ENCODE results near the gene PODXL2. TPM values are rescaled to one million over a fixed set of nuclear protein-coding genes. Genes with fewer than 3 reads are reported as not detected.

PODXL2 gene
- total RNA-seq, 1 donor from 2014 or later: 1.6 TPM

DNA sequence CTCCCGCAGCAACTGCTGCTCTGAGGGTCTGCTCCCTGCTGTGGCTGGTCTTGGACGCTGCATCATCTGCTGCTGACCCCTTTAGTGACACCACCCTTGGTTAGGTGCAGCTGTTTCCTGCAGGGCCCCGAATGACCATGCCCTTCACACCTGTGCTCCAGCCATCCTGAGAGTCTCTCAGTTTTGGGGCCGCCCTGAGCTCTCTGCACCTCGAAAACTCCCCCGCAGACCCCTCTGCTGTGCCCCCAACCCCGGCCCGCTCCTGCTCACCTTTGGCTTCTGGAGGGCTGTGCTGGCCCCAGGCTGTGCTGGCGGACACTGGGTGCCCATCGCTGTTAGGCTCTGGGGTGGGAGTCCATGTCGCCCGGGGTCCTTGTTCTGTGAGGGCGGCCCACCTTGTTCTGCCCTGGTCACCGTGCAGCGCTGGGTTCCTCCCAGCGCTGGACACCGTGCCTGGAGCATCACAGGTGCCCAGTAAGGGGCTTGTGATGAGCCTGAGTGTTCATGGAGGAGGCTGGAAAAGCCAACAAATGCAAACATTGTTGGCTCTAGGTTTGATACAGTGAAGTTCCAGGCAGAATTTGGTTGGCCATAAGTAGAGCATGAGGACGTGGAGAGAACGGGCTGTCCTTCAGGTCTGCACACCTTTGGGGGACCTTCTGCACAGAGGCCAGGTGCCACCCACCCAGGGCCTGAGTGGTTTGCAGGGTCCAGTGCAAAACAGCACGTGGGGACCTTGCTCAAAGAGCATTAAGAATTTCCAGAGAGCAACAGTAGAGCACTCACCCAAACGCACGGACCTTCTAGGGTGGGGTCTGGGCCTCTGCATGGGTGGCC, 56.1 kb downstream of the PODXL2 start:
- peaks cover 4 to 9% of the 10 kb centered on the region in 2 donors for H3K36me3 ChIP-seq
- no peaks in the 10 kb centered on the region for H3K27me3 ChIP-seq
- H3K4me1 ChIP-seq: peaks cover 18 to 22% of the 10 kb centered on the region in 2 donors
- TF ChIP-seq, protein P1, sequence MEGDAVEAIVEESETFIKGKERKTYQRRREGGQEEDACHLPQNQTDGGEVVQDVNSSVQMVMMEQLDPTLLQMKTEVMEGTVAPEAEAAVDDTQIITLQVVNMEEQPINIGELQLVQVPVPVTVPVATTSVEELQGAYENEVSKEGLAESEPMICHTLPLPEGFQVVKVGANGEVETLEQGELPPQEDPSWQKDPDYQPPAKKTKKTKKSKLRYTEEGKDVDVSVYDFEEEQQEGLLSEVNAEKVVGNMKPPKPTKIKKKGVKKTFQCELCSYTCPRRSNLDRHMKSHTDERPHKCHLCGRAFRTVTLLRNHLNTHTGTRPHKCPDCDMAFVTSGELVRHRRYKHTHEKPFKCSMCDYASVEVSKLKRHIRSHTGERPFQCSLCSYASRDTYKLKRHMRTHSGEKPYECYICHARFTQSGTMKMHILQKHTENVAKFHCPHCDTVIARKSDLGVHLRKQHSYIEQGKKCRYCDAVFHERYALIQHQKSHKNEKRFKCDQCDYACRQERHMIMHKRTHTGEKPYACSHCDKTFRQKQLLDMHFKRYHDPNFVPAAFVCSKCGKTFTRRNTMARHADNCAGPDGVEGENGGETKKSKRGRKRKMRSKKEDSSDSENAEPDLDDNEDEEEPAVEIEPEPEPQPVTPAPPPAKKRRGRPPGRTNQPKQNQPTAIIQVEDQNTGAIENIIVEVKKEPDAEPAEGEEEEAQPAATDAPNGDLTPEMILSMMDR (IDR thresholded peaks at IDR 0.05): no peak
- no peak overlapping the region for H3K27ac ChIP-seq
- intact Hi-C loops (cut with DNase I): no loop called here
- no peak overlapping the region for H3K4me3 ChIP-seq
- peak in 1 of 2 donors; percentile 56 for DNase-seq (ENCODE audit: low spot score in 2 of 2)
- no peaks in the 10 kb centered on the region for H3K9me3 ChIP-seq

DNA sequence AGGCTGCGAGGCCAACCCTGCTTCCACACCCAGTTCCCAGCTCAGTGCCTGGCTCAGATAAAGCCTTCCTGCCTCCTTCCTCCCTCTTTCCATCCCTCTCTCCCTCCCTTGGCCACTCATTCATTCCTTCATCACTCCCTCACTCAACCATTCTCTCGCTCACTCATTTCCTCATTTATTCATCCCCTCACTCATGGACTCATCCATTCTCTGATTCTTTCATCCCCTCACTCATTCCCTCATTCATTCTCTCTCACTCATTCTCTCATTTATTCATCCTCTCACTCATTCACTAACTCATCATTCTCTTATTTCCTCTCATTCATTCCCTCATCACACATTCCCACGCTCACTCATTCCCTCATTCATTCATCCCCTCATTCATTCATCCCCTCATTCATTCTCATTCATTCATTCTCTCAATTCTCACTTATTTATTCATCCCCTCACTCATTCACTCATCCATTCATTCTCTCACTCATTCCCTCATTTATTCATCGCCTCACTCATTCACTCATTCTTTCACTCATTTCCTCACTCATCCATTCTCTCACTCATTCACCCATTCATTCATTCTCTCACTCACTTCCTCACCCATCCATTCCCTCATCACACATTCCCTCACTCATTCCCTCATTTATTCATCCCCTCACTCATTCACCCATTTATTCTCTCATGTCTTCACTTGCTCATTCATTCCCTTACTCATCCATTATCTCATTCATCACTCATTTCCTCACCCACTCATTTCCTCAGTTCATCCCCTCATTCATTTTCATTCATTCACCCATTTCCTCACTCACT, 56.9 kb downstream of the PODXL2 start:
- H3K36me3 ChIP-seq: peaks cover 0 to under 1% of the 10 kb centered on the region in 2 donors
- no peak for DNase-seq (ENCODE audit: low spot score in 2 of 2)
- no peaks in the 10 kb centered on the region for H3K9me3 ChIP-seq
- H3K27me3 ChIP-seq: no peaks in the 10 kb centered on the region
- no peak overlapping the region for H3K4me3 ChIP-seq
- intact Hi-C loops (cut with DNase I): no loop called here
- no peak overlapping the region for H3K27ac ChIP-seq
- peaks cover 26 to 30% of the 10 kb centered on the region in 2 donors for H3K4me1 ChIP-seq
- TF ChIP-seq, protein P1 (IDR thresholded peaks at IDR 0.05): no peak

DNA sequence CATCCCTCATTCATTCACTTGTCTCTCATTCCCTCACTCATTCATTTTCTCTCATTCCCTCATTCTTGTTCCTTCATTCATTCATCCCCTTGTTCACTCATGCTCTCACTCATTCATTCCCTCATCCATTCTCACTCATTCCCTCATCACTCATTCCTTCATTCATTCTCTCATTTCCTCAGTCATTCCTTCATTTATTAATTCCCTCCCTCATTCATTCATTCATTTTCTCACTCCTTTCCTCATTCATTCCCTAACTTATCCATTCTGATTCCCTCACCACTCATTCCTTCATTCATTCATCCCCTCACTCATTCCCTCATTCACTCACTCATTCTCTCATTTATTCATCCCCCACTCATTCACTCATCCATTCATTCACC, 57.5 kb downstream of the PODXL2 start:
- TF ChIP-seq, protein P1 (IDR thresholded peaks at IDR 0.05): no peak
- no peaks in the 10 kb centered on the region for H3K36me3 ChIP-seq
- DNase-seq (ENCODE audit: low spot score in 2 of 2): no peak
- intact Hi-C loops (cut with DNase I): no loop called here
- no peaks in the 10 kb centered on the region for H3K9me3 ChIP-seq
- no peak overlapping the region for H3K27ac ChIP-seq
- peaks cover 29 to 32% of the 10 kb centered on the region in 2 donors for H3K4me1 ChIP-seq
- no peak overlapping the region for H3K4me3 ChIP-seq
- no peaks in the 10 kb centered on the region for H3K27me3 ChIP-seq

DNA sequence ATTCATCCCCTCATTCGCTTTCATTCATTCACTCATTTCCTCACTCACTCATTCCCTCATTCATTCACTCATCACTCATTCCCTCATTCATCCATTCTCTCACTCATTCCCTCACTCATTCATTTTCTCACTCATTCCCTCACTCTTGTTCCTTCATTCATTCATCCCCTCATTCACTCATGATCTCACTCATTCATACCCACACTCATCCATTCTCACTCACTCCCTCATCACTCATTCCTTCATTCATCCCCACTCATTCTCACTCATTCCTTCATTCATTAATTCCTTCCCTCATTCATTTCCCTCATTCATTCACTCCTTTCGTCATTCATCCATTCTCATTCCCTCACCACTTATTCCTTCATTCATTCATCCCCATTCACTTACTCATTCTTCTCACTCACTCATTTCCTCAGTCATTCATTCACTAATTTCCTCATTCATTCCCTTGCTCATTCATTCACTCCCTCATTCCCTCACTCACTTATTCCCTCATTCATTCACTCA, 58.3 kb downstream of the PODXL2 start:
- no peaks in the 10 kb centered on the region for H3K9me3 ChIP-seq
- no peak for DNase-seq (ENCODE audit: low spot score in 2 of 2)
- H3K4me1 ChIP-seq: peaks cover 29 to 32% of the 10 kb centered on the region in 2 donors
- peaks cover 1 to 3% of the 10 kb centered on the region in 2 donors for H3K36me3 ChIP-seq
- no peaks in the 10 kb centered on the region for H3K27me3 ChIP-seq
- intact Hi-C loops (cut with DNase I): no loop called here
- TF ChIP-seq, protein P1 (IDR thresholded peaks at IDR 0.05): no peak
- no peak overlapping the region for H3K27ac ChIP-seq
- no peak overlapping the region for H3K4me3 ChIP-seq

DNA sequence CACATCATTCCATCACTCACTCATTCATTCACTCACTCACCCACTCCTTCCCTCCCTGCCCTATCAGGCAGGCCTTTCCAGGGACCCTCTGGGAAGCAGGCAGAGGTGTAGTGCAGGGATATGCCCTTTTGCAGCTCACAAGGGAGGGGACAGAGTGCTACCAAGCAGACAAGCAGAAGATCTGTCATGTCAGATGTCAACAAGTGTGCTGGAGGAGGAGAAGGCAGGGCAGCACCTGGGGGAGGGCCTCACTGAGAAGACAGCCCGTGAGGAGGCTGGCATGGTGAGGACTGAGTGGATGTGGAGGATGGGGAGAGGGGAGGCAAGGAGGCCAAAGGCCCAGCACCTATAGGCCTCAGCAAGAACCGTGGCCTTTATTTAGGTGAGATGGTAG, 59.0 kb downstream of the PODXL2 start:
- peak overlapping the region; percentile 85 to 89 for H3K27ac ChIP-seq
- no peak for DNase-seq (ENCODE audit: low spot score in 2 of 2)

More for the DNA sequence above, 59.0 kb downstream of the PODXL2 start:
- Histone ChIP-seq H3K36me3 (peaks cover 5 to 11% of the 10 kb centered on the region in 2 donors), H3K9me3 (no peaks in the 10 kb centered on the region), H3K4me3 (no peak overlapping the region), H3K27me3 (no peaks in the 10 kb centered on the region), H3K4me1 (peaks cover 29 to 32% of the 10 kb centered on the region in 2 donors)
- TF ChIP-seq, protein P1 (IDR thresholded peaks at IDR 0.05): no peak
- intact Hi-C loops (cut with DNase I): no loop called here
